Small intestine (tissue), 7 donors: ENCODE results near the gene ATP8B3. TPM values are rescaled to one million over a fixed set of nuclear protein-coding genes. Genes with fewer than 3 reads are reported as not detected.
A peak's percentile ranks its signal among the peaks of the same experiment; 100 is the strongest.

Source experiments
- DNase-seq, 2 donors: peaks; one replicate each; pipeline versions ENCODE4 v3.0.0 to v3.0.0-alpha.2; 2013
- FAIRE-seq: peaks from 2 replicates; lab custom pipeline; 2012; peaks lifted over from hg19 to GRCh38; lab: Jason Lieb, UNC
- H3K27ac ChIP-seq, 3 donors: one replicate each; pipeline ENCODE4 v1.5.1; 2013; ENCODE audit warnings: low read length in 2 of 3, mild to moderate bottlenecking in 2 of 3, control low read depth in 1 of 3, inconsistent platforms in 1 of 3, low read depth in 1 of 3, moderate library complexity in 1 of 3
- H3K27me3 ChIP-seq, 3 donors: one replicate each; pipeline ENCODE4 v1.6.1; 2013; ENCODE audit warnings: low read length in 3 of 3, inconsistent platforms in 1 of 3; ENCODE audit not compliant: control insufficient read depth in 3 of 3, insufficient read depth in 3 of 3
- H3K36me3 ChIP-seq, 3 donors: one replicate each; pipeline ENCODE4 v1.6.1; 2013; ENCODE audit warnings: low read length in 3 of 3, inconsistent platforms in 1 of 3, low read depth in 1 of 3, mild to moderate bottlenecking in 1 of 3, moderate library complexity in 1 of 3; ENCODE audit not compliant: control insufficient read depth in 3 of 3, insufficient read depth in 2 of 3
- H3K4me1 ChIP-seq, 3 donors: one replicate each; pipeline ENCODE4 v1.6.1; 2013; ENCODE audit warnings: low read length in 2 of 3, inconsistent platforms in 1 of 3, low read depth in 1 of 3, mild to moderate bottlenecking in 1 of 3, moderate library complexity in 1 of 3; ENCODE audit not compliant: control insufficient read depth in 3 of 3, insufficient read depth in 2 of 3
- H3K4me3 ChIP-seq, 3 donors: one replicate each; pipeline ENCODE4 v1.5.1; 2013; ENCODE audit warnings: low read length in 3 of 3, control low read depth in 1 of 3, inconsistent platforms in 1 of 3, low read depth in 1 of 3, mild to moderate bottlenecking in 1 of 3, moderate library complexity in 1 of 3
- H3K9me3 ChIP-seq, 2 donors: one replicate each; pipeline ENCODE4 v1.6.1; 2013; ENCODE audit warnings: low read depth in 1 of 2, low read length in 1 of 2; ENCODE audit not compliant: control insufficient read depth in 2 of 2, insufficient read depth in 1 of 2
- WGBS, 3 donors: extraction: QIAGEN DNeasy Blood & Tissue Kit; methylation state at CpG; one replicate each; pipeline ENCODE4 v1.1.7; 2013; 5-methylcytosine and 5-hydroxymethylcytosine counted together
- polyA plus RNA-seq, 4 donors: library from polyadenylated mRNA; stranded (reverse) in 3 of 4; unstranded in 1 of 4; fragments of 200-250 nt in 3 of 4; fragments of 120-200 nt in 1 of 4; gene quantifications; one replicate each; pipeline versions ENCODE4 v1.2.1 to v1.2.3, GENCODE V29; 2013
- donor health status: healthy with polysubstance abuse.
- donor health status: control.
- donor health status: control.
- donor health status: Bipolar disorder and iron deficiency.
- donor health status: healthy.

ATP8B3 gene
- polyA plus RNA-seq, 4 donors = 0.45 to 0.52 (median 0.47) TPM; not detected in 1

DNA sequence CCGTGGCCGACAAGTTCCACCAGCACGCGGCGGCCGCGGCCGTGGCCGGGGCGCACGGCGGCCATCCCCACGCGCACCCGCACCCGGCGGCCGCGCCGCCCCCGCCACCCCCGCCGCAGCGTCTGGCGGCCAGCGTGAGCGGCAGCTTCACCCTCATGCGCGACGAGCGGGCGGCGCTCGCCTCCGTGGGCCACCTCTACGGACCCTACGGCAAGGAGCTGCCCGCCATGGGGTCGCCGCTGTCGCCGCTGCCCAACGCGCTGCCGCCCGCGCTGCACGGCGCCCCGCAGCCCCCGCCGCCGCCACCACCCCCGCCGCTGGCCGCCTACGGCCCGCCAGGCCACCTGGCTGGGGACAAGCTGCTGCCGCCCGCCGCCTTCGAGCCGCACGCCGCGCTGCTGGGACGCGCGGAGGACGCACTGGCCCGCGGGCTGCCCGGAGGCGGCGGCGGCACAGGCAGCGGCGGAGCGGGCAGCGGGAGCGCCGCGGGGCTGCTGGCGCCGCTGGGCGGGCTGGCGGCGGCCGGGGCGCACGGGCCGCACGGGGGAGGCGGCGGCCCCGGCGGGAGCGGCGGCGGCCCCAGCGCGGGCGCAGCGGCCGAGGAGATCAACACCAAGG is 57.9 kb downstream of the ATP8B3 start:
- H3K27ac ChIP-seq = no peak overlapping the region
- H3K4me1 ChIP-seq = peaks cover 0 to 11% (median 1%) of the 10 kb centered on the region in 3 donors
- DNase-seq = no peak
- H3K4me3 ChIP-seq = no peak overlapping the region
- H3K9me3 ChIP-seq = no peaks in the 10 kb centered on the region
- no peaks in the 10 kb centered on the region for H3K36me3 ChIP-seq
- no peak for FAIRE-seq
- 3 to 5% (median 3%) methylated on average over 41 to 105 of the region's 105 CpGs for WGBS, 3 donors
- H3K27me3 ChIP-seq = peaks cover 40 to 83% (median 60%) of the 10 kb centered on the region in 3 donors

DNA sequence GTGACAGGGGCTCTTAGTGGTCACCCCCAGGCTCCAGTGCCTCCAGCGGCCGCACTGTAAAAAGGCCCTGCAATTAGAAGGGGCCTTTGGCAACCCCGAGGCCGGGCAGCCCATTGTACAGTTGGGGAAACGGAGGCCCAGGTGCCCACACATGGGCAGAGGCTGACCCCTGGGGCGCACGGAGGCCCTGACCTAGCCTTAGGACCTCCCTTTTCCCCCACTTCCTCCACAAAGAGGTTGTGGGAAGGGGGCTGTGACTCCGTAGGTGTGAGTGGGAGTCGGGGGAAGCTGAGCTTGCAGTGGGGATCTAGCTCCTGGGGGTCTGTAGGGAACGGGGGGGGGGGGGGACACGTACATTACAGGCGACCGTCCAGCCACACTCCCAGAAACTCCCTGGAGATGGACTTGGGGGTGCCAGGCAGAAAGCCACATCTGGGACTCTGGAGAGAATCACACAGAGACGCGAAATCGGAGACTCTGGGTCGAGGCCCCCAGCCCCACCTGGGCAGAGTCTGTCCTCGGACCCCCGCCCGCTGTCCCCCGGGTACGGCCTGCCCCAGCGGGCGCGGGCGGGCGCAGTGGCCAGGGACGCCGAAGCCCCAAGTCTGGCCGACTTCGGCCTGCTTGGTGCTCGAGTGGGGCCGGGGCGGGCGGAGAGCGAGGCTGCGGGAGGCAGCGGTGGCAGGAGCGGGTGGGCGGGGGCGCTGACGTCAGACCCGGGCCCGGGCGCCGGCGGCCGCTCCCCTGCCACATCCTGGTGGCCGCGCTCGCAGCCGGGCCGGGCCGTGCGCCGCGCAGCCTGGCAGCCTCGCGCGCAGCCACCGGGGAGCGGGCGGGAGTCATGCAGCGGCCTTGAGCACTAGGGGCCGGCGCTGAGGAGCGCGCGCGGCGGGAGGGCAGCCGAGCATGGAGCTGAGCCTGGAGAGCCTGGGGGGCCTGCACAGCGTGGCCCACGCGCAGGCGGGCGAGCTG is 59.0 kb downstream of the ATP8B3 start, which contains the start of gene ONECUT3:
Gene ONECUT3 (plus strand): TSS at position 750 of the 972 bp plus-strand sequence. CDS start 157 bp downstream, at position 907.
- 3 to 8% (median 7%) methylated on average over 27 to 77 of the region's 77 CpGs for WGBS, 3 donors
- DNase-seq (peak in 1 of 2 donors; percentile 41), FAIRE-seq (no peak)
- Histone ChIP-seq H3K4me3 (no peak within 1 kb of the TSS), H3K36me3 (no peaks in the 10 kb centered on the region), H3K27ac (no peak within 1 kb of the TSS), H3K9me3 (no peaks in the 10 kb centered on the region), H3K4me1 (peaks cover 0 to 13% (median 7%) of the 10 kb centered on the region in 3 donors), H3K27me3 (peaks cover 47 to 84% (median 65%) of the 10 kb centered on the region in 3 donors)

DNA sequence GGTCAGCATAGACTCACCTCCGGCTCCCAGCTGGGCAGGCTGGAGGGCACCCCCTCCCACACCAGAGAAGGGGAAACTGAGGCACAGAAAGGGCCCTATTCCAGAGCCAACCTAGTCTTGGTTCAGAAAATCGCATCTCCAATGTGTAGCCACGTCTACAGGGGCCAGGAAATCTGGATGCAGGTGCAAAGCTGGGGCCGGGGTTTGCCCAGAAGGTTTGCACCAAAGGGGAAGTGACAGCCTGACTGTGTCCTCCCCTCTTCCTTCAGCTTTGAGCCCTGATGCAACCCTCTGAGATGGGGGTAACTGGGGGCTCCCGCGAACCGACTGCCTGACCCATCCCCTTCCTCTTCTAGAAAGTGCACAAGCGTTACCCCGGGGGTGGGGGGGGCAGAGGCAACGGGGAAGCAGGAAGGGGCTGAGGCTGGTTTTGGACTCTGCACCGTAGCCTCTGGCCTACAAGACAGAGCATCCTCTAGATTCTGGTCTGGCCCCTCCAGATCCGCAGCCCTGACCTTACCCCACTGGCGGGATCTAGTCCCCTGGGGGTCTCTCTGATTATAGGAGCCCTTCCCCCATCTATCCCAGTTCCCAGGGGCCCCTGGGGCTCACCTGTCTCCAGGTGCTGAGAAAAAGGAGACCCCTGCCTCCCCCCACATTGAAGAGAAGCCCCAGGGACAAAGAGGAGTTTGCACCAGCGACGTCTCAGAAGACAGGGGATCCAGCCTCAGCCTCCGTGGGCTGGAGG is 59.9 kb downstream of the ATP8B3 start:
- H3K27ac ChIP-seq = no peak overlapping the region
- no peak for DNase-seq
- peaks cover 0 to 3% of the 10 kb centered on the region in 2 donors for H3K9me3 ChIP-seq
- H3K27me3 ChIP-seq = peaks cover 45 to 84% (median 69%) of the 10 kb centered on the region in 3 donors
- no peak for FAIRE-seq
- H3K4me1 ChIP-seq = peaks cover 0 to 13% (median 8%) of the 10 kb centered on the region in 3 donors
- no peaks in the 10 kb centered on the region for H3K36me3 ChIP-seq
- H3K4me3 ChIP-seq = no peak overlapping the region
- 4 to 10% (median 6%) methylated on average over 15 to 16 of the region's 16 CpGs for WGBS, 3 donors

DNA sequence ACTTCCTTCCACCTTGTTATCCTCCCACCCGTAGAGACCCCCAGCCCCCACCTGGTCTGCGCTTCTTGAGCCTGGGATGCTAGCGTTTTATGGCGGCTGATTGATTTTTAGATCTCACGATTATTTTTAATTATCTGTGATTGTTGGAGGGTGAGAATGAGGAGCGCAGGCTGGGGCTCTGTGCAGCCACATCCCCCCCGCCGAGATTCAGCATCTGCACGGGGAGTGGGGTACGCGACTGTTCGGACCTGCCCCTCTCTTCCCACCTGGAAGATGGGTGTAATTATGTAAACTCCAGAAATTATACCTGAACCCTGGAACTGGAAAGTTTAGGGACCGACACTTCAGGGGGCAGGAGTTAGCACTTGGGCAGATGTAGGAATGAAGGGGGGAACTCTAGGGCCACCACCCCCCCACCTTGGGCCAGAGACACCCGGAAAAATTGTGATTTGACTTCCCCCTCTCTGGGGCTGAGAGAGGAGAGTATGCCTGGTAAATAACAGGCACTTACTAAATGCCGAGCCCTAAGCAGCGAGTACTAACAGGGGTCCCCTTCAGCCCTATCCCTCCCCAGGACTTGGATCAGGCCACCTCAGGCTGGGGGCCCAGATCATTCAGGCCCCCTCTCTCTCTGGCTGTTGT is 60.6 kb downstream of the ATP8B3 start:
- no peaks in the 10 kb centered on the region for H3K36me3 ChIP-seq
- DNase-seq = no peak
- no peak overlapping the region for H3K27ac ChIP-seq
- WGBS, 3 donors = 6 to 8% (median 7%) methylated on average over 16 of the region's 16 CpGs
- H3K9me3 ChIP-seq = peaks cover 0 to 3% of the 10 kb centered on the region in 2 donors
- FAIRE-seq = no peak
- peaks cover 41 to 84% (median 68%) of the 10 kb centered on the region in 3 donors for H3K27me3 ChIP-seq
- H3K4me3 ChIP-seq = no peak overlapping the region
- H3K4me1 ChIP-seq = peaks cover 0 to 13% (median 8%) of the 10 kb centered on the region in 3 donors

DNA sequence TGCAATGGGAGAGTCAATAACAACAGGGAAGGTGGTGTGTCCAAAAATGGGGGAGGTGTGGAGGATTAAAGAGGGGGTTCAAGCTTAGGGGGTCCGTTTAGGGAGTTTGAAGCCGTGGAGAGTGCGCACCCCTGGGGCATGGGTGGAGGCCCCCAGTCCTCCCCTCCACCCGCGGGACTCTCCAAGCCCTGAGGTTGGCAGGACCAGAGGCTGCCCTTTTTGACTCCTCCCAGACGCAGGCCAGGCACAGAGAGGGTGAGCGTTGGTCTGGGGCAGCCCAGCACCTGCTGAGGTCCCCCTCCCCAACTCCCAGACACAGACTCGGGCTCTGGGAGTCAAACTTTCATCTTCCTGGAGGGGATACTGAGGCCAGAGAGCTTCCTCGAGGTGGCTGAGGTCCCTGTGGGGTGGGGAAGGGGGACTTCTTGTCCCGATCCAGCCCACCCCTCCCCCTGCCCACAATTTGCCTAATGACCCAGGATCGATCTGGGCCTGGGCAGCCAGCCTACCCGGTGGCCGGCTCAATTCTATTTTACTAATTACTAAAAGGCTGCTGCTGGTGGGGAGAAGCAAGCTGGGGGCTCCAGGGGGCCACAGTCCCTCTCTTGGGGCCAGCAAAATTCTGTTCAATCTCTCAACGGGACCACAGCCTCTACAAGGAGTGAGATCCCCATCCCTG is 61.6 kb downstream of the ATP8B3 start:
- Histone ChIP-seq H3K4me1 (peaks cover 0 to 13% (median 8%) of the 10 kb centered on the region in 3 donors), H3K27me3 (peaks cover 38 to 81% (median 64%) of the 10 kb centered on the region in 3 donors), H3K4me3 (no peak overlapping the region), H3K36me3 (no peaks in the 10 kb centered on the region), H3K9me3 (peaks cover 0 to 3% of the 10 kb centered on the region in 2 donors), H3K27ac (no peak overlapping the region)
- DNase-seq (no peak), FAIRE-seq (no peak)
- 2 to 4% (median 4%) methylated on average over 11 to 14 of the region's 14 CpGs for WGBS, 3 donors

DNA sequence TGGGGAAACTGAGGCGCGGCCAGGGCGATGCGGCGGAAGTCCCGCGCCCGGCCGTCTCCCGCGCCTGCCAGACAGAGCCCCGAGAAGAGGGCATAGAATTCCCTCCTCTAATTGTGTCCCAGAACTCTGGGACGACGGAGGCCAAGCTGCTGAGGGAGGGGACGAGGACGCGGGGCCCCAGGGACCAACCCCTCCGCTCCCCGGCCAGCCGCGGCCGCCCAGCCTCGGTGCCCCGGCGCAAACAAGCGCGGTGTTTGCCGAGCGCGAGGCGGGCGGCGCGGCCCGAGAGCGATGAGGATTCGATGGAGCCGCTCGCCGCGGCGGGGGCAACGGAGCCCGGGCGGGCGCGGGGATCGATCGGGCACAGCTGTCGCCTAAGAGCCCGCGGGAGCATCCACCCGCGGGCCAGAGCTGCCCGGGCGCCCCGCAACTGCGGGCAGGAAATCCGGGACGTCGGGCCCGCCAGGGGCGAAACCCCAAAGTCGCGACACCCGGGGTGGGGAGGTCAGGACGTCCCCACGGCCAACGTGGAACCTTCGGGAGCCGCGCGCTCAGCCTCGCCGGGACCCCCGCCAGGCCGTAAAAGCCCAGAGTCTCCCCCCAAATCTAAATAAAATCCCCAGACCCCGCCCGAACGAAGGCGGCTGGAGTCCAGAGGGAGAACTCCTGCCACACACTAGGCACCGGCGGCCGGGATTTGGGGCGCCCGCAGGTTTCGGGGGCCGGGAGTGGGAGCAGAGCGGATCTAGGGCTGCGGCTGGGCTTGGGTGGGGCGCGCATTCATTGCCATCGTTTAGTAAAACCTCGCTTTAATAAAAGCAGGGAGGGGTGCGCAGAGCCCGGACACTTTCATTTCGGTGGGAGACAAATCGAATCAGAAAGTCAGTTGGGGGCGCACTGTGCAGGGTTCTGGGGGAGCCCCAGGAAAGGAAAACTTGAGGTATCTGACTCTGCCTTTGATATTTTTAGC is 62.4 kb downstream of the ATP8B3 start:
- H3K27ac ChIP-seq = no peak overlapping the region
- 2 to 5% (median 3%) methylated on average over 65 to 99 of the region's 99 CpGs for WGBS, 3 donors
- H3K27me3 ChIP-seq = peaks cover 30 to 82% (median 58%) of the 10 kb centered on the region in 3 donors
- no peak overlapping the region for H3K4me3 ChIP-seq
- H3K36me3 ChIP-seq = no peaks in the 10 kb centered on the region
- FAIRE-seq = no peak
- H3K9me3 ChIP-seq = peaks cover 0 to 3% of the 10 kb centered on the region in 2 donors
- DNase-seq = no peak
- peaks cover 0 to 13% (median 8%) of the 10 kb centered on the region in 3 donors for H3K4me1 ChIP-seq
